ENCODE results near the gene ASGR1. TPM values are rescaled to one million over a fixed set of nuclear protein-coding genes. Genes with fewer than 3 reads are reported as not detected.

ASGR1 gene
- total and polyA plus RNA-seq, 2 of the 4 experiments (the other 2 are of a cell fraction), result 1.3 to 3.8 TPM

GRCh38 chr17:7124923-7125322 lies 54.2 kb downstream of the ASGR1 start:
- H2AK5ac ChIP-seq (ENCODE audit: low read depth, low read length), result no peak overlapping the region
- no peak overlapping the region for H3K14ac ChIP-seq (replicated peaks; ENCODE audit: low read depth, low read length)
- no peak overlapping the region for H3K9ac ChIP-seq (ENCODE audit: low read depth, low read length)
- H3K56ac ChIP-seq (ENCODE audit: extremely low read depth, insufficient read depth, low read length), result no peak overlapping the region
- H4K20me1 ChIP-seq (ENCODE audit: insufficient read depth, low read length), result no peaks in the 10 kb centered on the region; the same call in 1 of the 2 replicates
- H3K4ac ChIP-seq (ENCODE audit: low read depth, low read length), result no peak overlapping the region
- no peak overlapping the region for H3K23ac ChIP-seq (ENCODE audit: low read depth, low read length)
- H3K36me3 ChIP-seq (ENCODE audit: control insufficient read depth, insufficient read depth, low read length), result no peaks in the 10 kb centered on the region
- BruUV-seq (replicated peaks), result no TSS peak
- no peak overlapping the region for H3K4me2 ChIP-seq (ENCODE audit: low read depth, low read length)
- DNase-seq (no peak), ATAC-seq (ENCODE audit: low read depth) (no peak)
- intact Hi-C loops (cut with micrococcal nuclease) (no loop called here), in situ Hi-C loops (cut with MboI; ENCODE audit: low sequenced_read_pairs) (loop anchor here (25.0 kb wide), 1 partner anchor 213 kb away; no protein-coding TSS in a partner anchor), dilution Hi-C loops (cut with HindIII; ENCODE audit: low sequenced_read_pairs, unreplicated experiment) (no loop called here)
- H3K9me3 ChIP-seq (ENCODE audit: control insufficient read depth, insufficient read depth, low read length), result no peaks in the 10 kb centered on the region
- no peak overlapping the region for H2BK15ac ChIP-seq (ENCODE audit: low read depth, low read length)
- no peak overlapping the region for H4K8ac ChIP-seq (ENCODE audit: low read depth in 2 of 2, low read length in 2 of 2)
- H2AK9ac ChIP-seq (replicated peaks; ENCODE audit: low read depth, low read length, poor library complexity), result no peak overlapping the region
- TF ChIP-seq BHLHE40 (IDR thresholded peaks at IDR 0.05; ENCODE audit: low read depth, low read length), result no peak
- TF ChIP-seq MXI1 (IDR thresholded peaks at IDR 0.05; ENCODE audit: borderline replicate concordance, low read depth, low read length), result no peak
- TF ChIP-seq USF2 (IDR thresholded peaks at IDR 0.05; ENCODE audit: low read depth, low read length), result no peak
- TF ChIP-seq MAZ (IDR thresholded peaks at IDR 0.05; ENCODE audit: borderline replicate concordance, low read depth, low read length), result no peak
- no peak for TF ChIP-seq FOS (IDR thresholded peaks at IDR 0.05; ENCODE audit: low read depth, low read length)
- TF ChIP-seq CEBPB (IDR thresholded peaks at IDR 0.05; ENCODE audit: low read depth, low read length), result no peak
- TF ChIP-seq RAD21 (IDR thresholded peaks at IDR 0.05; ENCODE audit: low read length), result no peak
- no peak for TF ChIP-seq CTCF (conservative IDR thresholded peaks at IDR 0.05; ENCODE audit: low read depth, low read length)
- TF ChIP-seq ELK1 (IDR thresholded peaks at IDR 0.05; ENCODE audit: borderline replicate concordance, low read depth, low read length), result no peak
- TF ChIP-seq POLR2A (IDR thresholded peaks at IDR 0.05; ENCODE audit: low read depth, low read length), result no peak
- no peak for TF ChIP-seq SMC3 (IDR thresholded peaks at IDR 0.05; ENCODE audit: low read depth, low read length)
- no peak for TF ChIP-seq RCOR1 (IDR thresholded peaks at IDR 0.05; ENCODE audit: insufficient replicate concordance, low read length)
- no peak for TF ChIP-seq MAFK (IDR thresholded peaks at IDR 0.05; ENCODE audit: low read depth, low read length)
- TF ChIP-seq RFX5 (IDR thresholded peaks at IDR 0.05; ENCODE audit: low read depth, low read length), result no peak
- TF ChIP-seq NFE2L2 (IDR thresholded peaks at IDR 0.05; ENCODE audit: low read depth, low read length), result no peak
- no peak for TF ChIP-seq CHD1 (IDR thresholded peaks at IDR 0.05; ENCODE audit: low read depth, low read length)
- no peak overlapping the region for H2BK120ac ChIP-seq (ENCODE audit: low read depth, low read length)
- ChIA-PET CTCF (interaction anchor here (2.1 kb wide), 1 partner anchor 12 kb away, joined by 9 read pairs; no protein-coding TSS in a partner anchor), POLR2A (ENCODE audit: unreplicated experiment) (no interaction called here)
- H2AFZ ChIP-seq (replicated peaks; ENCODE audit: low read length, poor library complexity), result no peak overlapping the region
- H4K91ac ChIP-seq (ENCODE audit: insufficient read depth, low read depth, low read length), result no peak overlapping the region
- peaks cover 32% of the 10 kb centered on the region for H3K27me3 ChIP-seq (ENCODE audit: control insufficient read depth, insufficient read depth, low read length)
- no peak overlapping the region for H4K5ac ChIP-seq (ENCODE audit: low read depth, low read length)
- no CpG with 5 or more reads among the region's 5 CpGs for WGBS, 2 experiments (ENCODE audit: extremely low coverage in 2 of 2, insufficient read length in 1 of 2)
- no peaks in the 10 kb centered on the region for H3K79me1 ChIP-seq (ENCODE audit: low read depth in 1 of 2, low read length in 2 of 2)
- no peak overlapping the region for H3K4me3 ChIP-seq (ENCODE audit: insufficient read depth, low read depth, low read length)
- no peak overlapping the region for H3K18ac ChIP-seq (ENCODE audit: low read depth, low read length)
- H2BK5ac ChIP-seq (ENCODE audit: low read depth, low read length, poor library complexity, severe bottlenecking), result no peak overlapping the region
- H3K9me1 ChIP-seq (ENCODE audit: insufficient read depth, low read length), result no peaks in the 10 kb centered on the region
- no peaks in the 10 kb centered on the region for H3K4me1 ChIP-seq (ENCODE audit: control insufficient read depth, insufficient read depth, low read length)
- no peak overlapping the region for H2BK20ac ChIP-seq (ENCODE audit: low read depth, low read length)
- no peak overlapping the region for H3K27ac ChIP-seq (ENCODE audit: insufficient read depth, low read length)
